Trophoblast cell (in vitro differentiated cells and primary cell): ENCODE results near the gene EID2B.

Source experiments
- DNase-seq, 2 donors: peaks; one replicate each; pipeline ENCODE4 v3.0.0-alpha.2; 2016
- H2AFZ ChIP-seq: 2 replicates; pipeline ENCODE4 v1.6.1; 2013; ENCODE audit warnings: low read length, moderate library complexity, mild to moderate bottlenecking; ENCODE audit not compliant: insufficient read depth, poor library complexity
- H2AK5ac ChIP-seq: 2 replicates; pipeline ENCODE4 v1.6.1; 2013; ENCODE audit warnings: mild to moderate bottlenecking, low read length
- H2BK120ac ChIP-seq: 2 replicates; pipeline ENCODE4 v1.6.1; 2013; ENCODE audit warnings: low read length, mild to moderate bottlenecking, moderate library complexity; ENCODE audit not compliant: insufficient read depth, poor library complexity
- H2BK12ac ChIP-seq: 2 replicates; pipeline ENCODE4 v1.6.1; 2013; ENCODE audit warnings: mild to moderate bottlenecking, low read length, moderate library complexity
- H2BK5ac ChIP-seq: 2 replicates; pipeline ENCODE4 v1.6.1; 2013; ENCODE audit warnings: low read length, low read depth, moderate library complexity, mild to moderate bottlenecking; ENCODE audit not compliant: poor library complexity
- H3K14ac ChIP-seq: 2 replicates; pipeline ENCODE4 v1.6.1; 2013; ENCODE audit warnings: mild to moderate bottlenecking, low read length
- H3K18ac ChIP-seq: 2 replicates; pipeline ENCODE4 v1.6.1; 2013; ENCODE audit warnings: mild to moderate bottlenecking, low read length
- H3K23ac ChIP-seq: 2 replicates; pipeline ENCODE4 v1.6.1; 2013; ENCODE audit warnings: low read length
- H3K27ac ChIP-seq: 2 replicates; pipeline ENCODE4 v1.5.1; 2013; ENCODE audit warnings: low read depth, mild to moderate bottlenecking, inconsistent platforms, low read length, moderate library complexity
- H3K27me3 ChIP-seq: 2 replicates; pipeline ENCODE4 v1.6.1; 2013; ENCODE audit warnings: inconsistent platforms, mild to moderate bottlenecking, low read length, moderate library complexity; ENCODE audit not compliant: insufficient read depth
- H3K36me3 ChIP-seq, 2 experiments: 1 replicate in 1 of 2; 2 replicates in 1 of 2; pipeline ENCODE4 v1.6.1; 2013; ENCODE audit warnings: low read length in 2 of 2, mild to moderate bottlenecking in 2 of 2, moderate library complexity in 1 of 2; ENCODE audit not compliant: insufficient read depth in 2 of 2, control insufficient read depth in 1 of 2
- H3K4ac ChIP-seq: 2 replicates; pipeline ENCODE4 v1.6.1; 2013; ENCODE audit warnings: low read depth, mild to moderate bottlenecking, low read length, moderate library complexity
- H3K4me1 ChIP-seq, 2 experiments: 1 replicate in 1 of 2; 2 replicates in 1 of 2; pipeline ENCODE4 v1.6.1; 2013; ENCODE audit warnings: low read length in 2 of 2, mild to moderate bottlenecking in 2 of 2, moderate library complexity in 1 of 2; ENCODE audit not compliant: insufficient read depth in 2 of 2, control insufficient read depth in 1 of 2
- H3K4me2 ChIP-seq: 2 replicates; pipeline ENCODE4 v1.6.1; 2013; ENCODE audit warnings: inconsistent platforms, mild to moderate bottlenecking, low read length, moderate library complexity
- H3K4me3 ChIP-seq: 2 replicates; pipeline ENCODE4 v1.5.1; 2013; ENCODE audit warnings: mild to moderate bottlenecking, low read depth, low read length, inconsistent platforms
- H3K79me1 ChIP-seq: one replicate; pipeline ENCODE4 v1.6.1; 2013; ENCODE audit warnings: low read length
- H3K79me2 ChIP-seq: 2 replicates; pipeline ENCODE4 v1.6.1; 2013; ENCODE audit warnings: low read length, mild to moderate bottlenecking; ENCODE audit not compliant: control insufficient read depth, insufficient read depth, poor library complexity
- H3K9ac ChIP-seq: 2 replicates; pipeline ENCODE4 v1.6.1; 2013; ENCODE audit warnings: mild to moderate bottlenecking, low read length
- H3K9me3 ChIP-seq: 2 replicates; pipeline ENCODE4 v1.6.1; 2013; ENCODE audit warnings: low read depth, mild to moderate bottlenecking, control low read depth, inconsistent platforms, low read length; ENCODE audit not compliant: insufficient read depth
- H4K12ac ChIP-seq: 2 replicates; pipeline ENCODE4 v1.6.1; 2013; ENCODE audit warnings: low read depth, mild to moderate bottlenecking, low read length, moderate library complexity
- H4K8ac ChIP-seq: 2 replicates; pipeline ENCODE4 v1.6.1; 2013; ENCODE audit warnings: low read depth, mild to moderate bottlenecking, low read length, moderate library complexity
- H4K91ac ChIP-seq: one replicate; pipeline ENCODE4 v1.6.1; 2013; ENCODE audit warnings: low read depth, mild to moderate bottlenecking, low read length, moderate library complexity
- WGBS: extraction: QIAGEN DNeasy Blood & Tissue Kit; methylation state at CpG from one replicate; pipeline ENCODE4 v1.1.7; 2013; ENCODE audit warnings: missing lambda C conversion rate; ENCODE audit not compliant: insufficient read length, insufficient coverage; ENCODE audit errors: extremely low coverage; 5-methylcytosine and 5-hydroxymethylcytosine counted together

EID2B gene

DNA sequence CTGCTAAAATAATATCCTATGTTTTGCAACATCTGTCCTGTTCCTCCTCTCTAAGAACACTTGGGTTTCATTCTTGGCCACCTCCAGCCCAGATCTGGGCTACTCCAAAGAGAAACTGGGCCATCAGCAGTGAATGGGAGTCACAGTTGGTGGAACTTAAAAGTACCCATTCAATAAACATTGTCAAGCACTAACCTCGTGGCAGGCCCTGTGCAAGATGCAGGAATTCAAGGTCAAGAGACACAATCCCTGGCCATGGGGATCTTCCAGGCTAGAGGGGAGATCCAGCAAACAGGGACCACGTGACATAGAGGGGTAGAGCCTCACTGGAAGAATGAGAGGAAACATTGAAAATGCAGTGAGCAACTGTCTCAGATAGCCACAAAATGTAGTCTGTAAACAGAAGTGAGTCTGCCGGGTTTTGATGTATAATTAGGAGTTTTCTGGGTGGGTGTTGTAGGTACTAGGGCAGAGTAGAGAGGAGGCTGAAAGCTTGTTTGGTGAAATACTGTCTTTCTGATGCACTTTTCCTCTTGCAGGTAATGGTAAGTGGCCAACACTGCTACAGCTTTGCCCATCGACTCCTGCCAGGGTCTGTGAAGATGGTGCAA is 22.2 kb upstream of the EID2B start:
- no peak overlapping the region for H3K4me2 ChIP-seq
- H3K4me1 ChIP-seq: peaks cover 0 to 7% of the 10 kb centered on the region in 2 experiments
- no peaks in the 10 kb centered on the region for H3K27me3 ChIP-seq
- H3K4me3 ChIP-seq: no peak overlapping the region
- no peaks in the 10 kb centered on the region for H3K79me2 ChIP-seq
- no peaks in the 10 kb centered on the region for H3K79me1 ChIP-seq
- no peak overlapping the region for H2AK5ac ChIP-seq
- H3K14ac ChIP-seq: no peak overlapping the region
- H3K27ac ChIP-seq: no peak overlapping the region
- no peaks in the 10 kb centered on the region for H3K9me3 ChIP-seq
- no peak overlapping the region for H4K91ac ChIP-seq
- no peak overlapping the region for H2AFZ ChIP-seq
- no CpG with 5 or more reads among the region's 4 CpGs for WGBS
- H2BK120ac ChIP-seq: no peak overlapping the region
- H4K8ac ChIP-seq: no peak overlapping the region
- H3K4ac ChIP-seq: no peak overlapping the region
- H3K9ac ChIP-seq: peak overlapping the region; percentile 31
- no peak overlapping the region for H3K23ac ChIP-seq
- no peak overlapping the region for H3K18ac ChIP-seq
- H2BK5ac ChIP-seq: no peak overlapping the region
- no peak overlapping the region for H2BK12ac ChIP-seq
- no peaks in the 10 kb centered on the region for H3K36me3 ChIP-seq
- DNase-seq: no peak
- no peak overlapping the region for H4K12ac ChIP-seq

DNA sequence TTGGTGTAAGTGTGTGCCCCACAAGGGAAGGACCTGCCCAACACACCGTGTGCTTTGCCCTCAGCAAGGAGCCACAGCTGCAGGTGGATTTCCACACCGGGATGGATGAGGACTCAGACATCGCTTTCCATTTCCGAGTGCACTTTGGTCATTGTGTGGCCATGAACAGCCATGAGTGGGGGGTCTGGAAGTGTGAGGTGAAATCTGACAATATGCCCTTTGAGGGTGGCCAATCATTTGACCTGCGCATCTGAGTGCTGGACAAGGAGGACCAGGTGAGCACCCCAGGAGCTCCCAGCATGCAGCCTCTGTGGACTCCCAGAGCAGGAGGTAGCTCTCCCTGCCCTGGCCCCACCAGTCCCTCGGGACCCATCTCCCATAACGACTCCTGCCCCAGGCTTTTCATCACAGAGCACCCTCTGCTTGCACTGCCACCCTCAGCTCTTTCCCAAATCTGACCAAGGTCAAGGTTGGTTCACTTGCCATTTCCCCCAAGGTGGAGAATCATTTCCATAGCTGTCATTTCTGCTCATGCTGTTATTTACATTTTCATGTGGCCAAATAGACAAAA is 20.5 kb upstream of the EID2B start:
- no CpG with 5 or more reads among the region's 7 CpGs for WGBS
- Histone ChIP-seq H2BK120ac (no peak overlapping the region), H3K14ac (no peak overlapping the region), H4K8ac (no peak overlapping the region), H2AFZ (no peak overlapping the region), H3K9me3 (no peaks in the 10 kb centered on the region), H3K4me3 (no peak overlapping the region), H3K79me2 (no peaks in the 10 kb centered on the region), H2BK12ac (no peak overlapping the region), H2AK5ac (no peak overlapping the region), H2BK5ac (no peak overlapping the region), H3K23ac (no peak overlapping the region), H3K4me1 (peaks cover 0 to 5% of the 10 kb centered on the region in 2 experiments), H3K9ac (no peak overlapping the region), H3K4me2 (no peak overlapping the region), H4K12ac (no peak overlapping the region), H3K18ac (no peak overlapping the region), H3K4ac (no peak overlapping the region), H3K79me1 (no peaks in the 10 kb centered on the region), H3K36me3 (no peaks in the 10 kb centered on the region), H3K27me3 (no peaks in the 10 kb centered on the region), H4K91ac (no peak overlapping the region), H3K27ac (no peak overlapping the region)
- no peak for DNase-seq

DNA sequence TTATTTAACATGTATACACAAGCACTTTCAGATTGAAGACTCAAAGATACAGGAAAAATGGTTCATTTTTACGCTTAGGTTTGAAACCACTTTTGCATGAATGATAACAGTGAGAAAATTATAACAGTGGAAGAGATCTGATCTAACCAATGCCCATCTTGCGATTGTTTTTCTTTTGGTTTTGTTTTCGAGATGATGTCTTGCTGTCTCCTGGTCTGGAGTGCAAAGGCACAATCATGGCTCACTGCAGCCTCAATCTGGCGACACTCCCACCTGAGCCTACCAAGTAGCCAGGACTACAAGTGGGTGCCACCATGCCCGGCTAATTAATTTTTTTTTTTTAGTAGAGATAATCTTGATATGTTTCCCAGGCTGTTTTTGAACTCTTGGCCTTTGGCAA is 17.5 kb upstream of the EID2B start:
- H3K18ac ChIP-seq: no peak overlapping the region
- H4K91ac ChIP-seq: no peak overlapping the region
- no peak overlapping the region for H3K9ac ChIP-seq
- no peak overlapping the region for H3K4me2 ChIP-seq
- H3K9me3 ChIP-seq: no peaks in the 10 kb centered on the region
- no peak overlapping the region for H3K4me3 ChIP-seq
- H3K36me3 ChIP-seq: no peaks in the 10 kb centered on the region
- no peaks in the 10 kb centered on the region for H3K79me2 ChIP-seq
- H3K14ac ChIP-seq: no peak overlapping the region
- no peaks in the 10 kb centered on the region for H3K79me1 ChIP-seq
- no peak overlapping the region for H4K12ac ChIP-seq
- no peak for DNase-seq
- H3K27me3 ChIP-seq: no peaks in the 10 kb centered on the region
- WGBS: no CpG with 5 or more reads among the region's 5 CpGs
- no peak overlapping the region for H2AFZ ChIP-seq
- H2BK120ac ChIP-seq: no peak overlapping the region
- H3K4me1 ChIP-seq: no peaks in the 10 kb centered on the region
- H3K4ac ChIP-seq: no peak overlapping the region
- H2AK5ac ChIP-seq: no peak overlapping the region
- no peak overlapping the region for H2BK5ac ChIP-seq
- H3K27ac ChIP-seq: no peak overlapping the region
- no peak overlapping the region for H4K8ac ChIP-seq
- H2BK12ac ChIP-seq: no peak overlapping the region
- no peak overlapping the region for H3K23ac ChIP-seq

DNA sequence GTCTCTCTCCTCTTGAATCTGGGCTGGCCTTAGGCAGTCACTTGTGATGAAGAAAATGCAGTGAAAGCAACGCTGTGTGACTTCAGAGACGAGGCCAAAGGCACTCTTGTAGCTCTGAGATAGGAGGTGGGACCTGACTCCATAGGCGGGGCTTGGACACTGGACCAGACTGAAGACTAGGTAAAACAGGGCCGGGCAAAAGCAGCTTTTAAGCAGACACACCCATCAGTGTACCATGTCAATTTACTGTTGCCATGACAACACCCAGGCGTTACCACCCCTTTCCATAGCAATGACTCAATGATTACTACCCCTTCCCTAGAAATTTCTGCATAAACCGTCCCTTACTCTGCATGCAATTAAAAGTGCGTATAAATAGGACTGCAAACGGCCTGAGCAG is 13.9 kb upstream of the EID2B start:
- H3K27ac ChIP-seq: no peak overlapping the region
- H2BK12ac ChIP-seq: no peak overlapping the region
- no peak overlapping the region for H4K12ac ChIP-seq
- H4K91ac ChIP-seq: no peak overlapping the region
- no peak overlapping the region for H3K9ac ChIP-seq
- H3K27me3 ChIP-seq: no peaks in the 10 kb centered on the region
- no CpG with 5 or more reads among the region's 8 CpGs for WGBS
- H3K4ac ChIP-seq: no peak overlapping the region
- H2AK5ac ChIP-seq: no peak overlapping the region
- no peak overlapping the region for H3K14ac ChIP-seq
- no peak overlapping the region for H2BK5ac ChIP-seq
- DNase-seq: peak; percentile 66 to 80
- H3K18ac ChIP-seq: no peak overlapping the region
- H2AFZ ChIP-seq: no peak overlapping the region
- H3K79me1 ChIP-seq: no peaks in the 10 kb centered on the region
- H3K4me3 ChIP-seq: no peak overlapping the region
- H3K4me2 ChIP-seq: no peak overlapping the region
- no peak overlapping the region for H3K23ac ChIP-seq
- no peaks in the 10 kb centered on the region for H3K4me1 ChIP-seq
- no peaks in the 10 kb centered on the region for H3K79me2 ChIP-seq
- no peaks in the 10 kb centered on the region for H3K9me3 ChIP-seq
- H3K36me3 ChIP-seq: no peaks in the 10 kb centered on the region
- H4K8ac ChIP-seq: no peak overlapping the region
- no peak overlapping the region for H2BK120ac ChIP-seq
